ENCODE measurements around the gene OSBPL9.

GRCh38 chr1:51667561-51667960 lies 50.7 kb downstream of the OSBPL9 start:
- TF ChIP-seq EZH2 (IDR thresholded peaks at IDR 0.05; ENCODE audit: insufficient read depth, poor library complexity, severe bottlenecking) (no peak), EZH2phosphoT487 (IDR thresholded peaks at IDR 0.05; ENCODE audit: insufficient read depth, low read depth) (no peak)
